Loucy (cell line): ENCODE data around the gene EP300.

Source experiments
- H2AFZ ChIP-seq: fragments of 200-600 bp; sonication (generic); 2 replicates; pipeline ENCODE4 v1.6.0; 2016; ENCODE audit warnings: antibody characterized with exemption, mild to moderate bottlenecking, low read length, moderate library complexity
- H3F3A ChIP-seq: fragments of 200-600 bp; 2 replicates; pipeline ENCODE4 v1.6.0; 2016; ENCODE audit warnings: antibody characterized with exemption, low read depth, mild to moderate bottlenecking
- H3K27me3 ChIP-seq: fragments of 200-600 bp; sonication (generic); 2 replicates; pipeline ENCODE4 v1.6.1; 2014; ENCODE audit warnings: low read length, mild to moderate bottlenecking; ENCODE audit not compliant: insufficient read depth, poor library complexity, severe bottlenecking
- H3K36me3 ChIP-seq: fragments of 200-600 bp; sonication (generic); 2 replicates; pipeline ENCODE4 v1.6.1; 2016; ENCODE audit warnings: low read length; ENCODE audit not compliant: insufficient read depth
- H3K4me1 ChIP-seq: fragments of 200-600 bp; sonication (generic); 2 replicates; pipeline ENCODE4 v1.5.1; 2014; ENCODE audit warnings: low read length, mild to moderate bottlenecking; ENCODE audit not compliant: insufficient read depth, poor library complexity, severe bottlenecking
- H3K4me2 ChIP-seq: fragments of 200-600 bp; sonication (generic); 2 replicates; pipeline ENCODE4 v1.6.0; 2014; ENCODE audit warnings: antibody characterized with exemption, low read length, low read depth, mild to moderate bottlenecking; ENCODE audit not compliant: poor library complexity, severe bottlenecking
- H3K4me3 ChIP-seq: fragments of 200-600 bp; sonication (generic); 2 replicates; pipeline ENCODE4 v1.5.1; 2014; ENCODE audit warnings: low read length, mild to moderate bottlenecking, mixed read lengths; ENCODE audit not compliant: poor library complexity, severe bottlenecking
- H3K79me2 ChIP-seq: fragments of 200-600 bp; sonication (generic); 2 replicates; pipeline ENCODE4 v1.6.1; 2014; ENCODE audit warnings: low read length; ENCODE audit not compliant: insufficient read depth
- H3K9ac ChIP-seq: fragments of 200-600 bp; sonication (generic); 2 replicates; pipeline ENCODE4 v1.6.0; 2014; ENCODE audit warnings: mild to moderate bottlenecking, low read depth, low read length, moderate library complexity; ENCODE audit not compliant: poor library complexity, severe bottlenecking
- H3K9me2 ChIP-seq: fragments of 200-600 bp; sonication (generic); replicated peaks from 2 replicates; pipeline ENCODE4 v1.6.1; 2016; ENCODE audit warnings: low read depth, low read length, mixed read lengths
- H3K9me3 ChIP-seq: fragments of 200-600 bp; sonication (generic); 2 replicates; pipeline ENCODE4 v1.6.1; 2014; ENCODE audit warnings: mild to moderate bottlenecking, antibody characterized with exemption, low read length, low read depth; ENCODE audit not compliant: insufficient read depth
- H4K20me1 ChIP-seq: fragments of 200-600 bp; sonication (generic); 2 replicates; pipeline ENCODE4 v1.6.0; 2014; ENCODE audit warnings: antibody characterized with exemption, low read length, mild to moderate bottlenecking; ENCODE audit not compliant: insufficient read depth, poor library complexity, severe bottlenecking
- CTCF ChIP-seq: fragments of 200-600 bp; sonication (generic); conservative IDR thresholded peaks from 2 replicates; pipeline ENCODE4 v1.5.1; 2014; ENCODE audit warnings: mild to moderate bottlenecking, antibody characterized with exemption, low read length
- EZH2phosphoT487 ChIP-seq: fragments of 200-600 bp; IDR thresholded peaks from 2 replicates; pipeline ENCODE4 v1.6.1; 2018; ENCODE audit warnings: antibody characterized with exemption, mild to moderate bottlenecking, moderate library complexity, borderline replicate concordance

Gene EP300

GRCh38 chr22:41092847-41093411 is 537 bp downstream of the EP300 start:
- Histone ChIP-seq H2AFZ (peak overlapping the region; percentile 51; the same call in 1 of the 2 replicates), H3K4me2 (peak overlapping the region; percentile 88), H3K9me2 (no peaks in the 10 kb centered on the region), H3K4me3 (peak overlapping the region; percentile 86), H3K27me3 (no peaks in the 10 kb centered on the region), H3K9ac (peak overlapping the region; percentile 95), H3F3A (no peaks in the 10 kb centered on the region), H4K20me1 (peaks cover 55% of the 10 kb centered on the region), H3K4me1 (peaks cover 35% of the 10 kb centered on the region), H3K9me3 (no peaks in the 10 kb centered on the region), H3K36me3 (no peaks in the 10 kb centered on the region), H3K79me2 (peaks cover 57% of the 10 kb centered on the region)
- TF ChIP-seq CTCF: no peak
- no peak for TF ChIP-seq EZH2phosphoT487

- no peaks in the 10 kb centered on the region for H3F3A ChIP-seq
- H3K4me2 ChIP-seq: peak overlapping the region; percentile 88
- TF ChIP-seq EZH2phosphoT487: no peak
- no peak for TF ChIP-seq CTCF
- H3K9me3 ChIP-seq: no peaks in the 10 kb centered on the region
- H2AFZ ChIP-seq: no peak overlapping the region
- peaks cover 68% of the 10 kb centered on the region for H3K79me2 ChIP-seq
- H3K4me1 ChIP-seq: peaks cover 42% of the 10 kb centered on the region
- H3K9me2 ChIP-seq: no peaks in the 10 kb centered on the region
- H3K9ac ChIP-seq: peak overlapping the region; percentile 95
- peak overlapping the region; percentile 86 for H3K4me3 ChIP-seq
- H3K27me3 ChIP-seq: no peaks in the 10 kb centered on the region
- H3K36me3 ChIP-seq: no peaks in the 10 kb centered on the region
- H4K20me1 ChIP-seq: peaks cover 67% of the 10 kb centered on the region
Observed at GRCh38 chr22:41094041-41094593, 1.7 kb downstream of the EP300 start.

DNA sequence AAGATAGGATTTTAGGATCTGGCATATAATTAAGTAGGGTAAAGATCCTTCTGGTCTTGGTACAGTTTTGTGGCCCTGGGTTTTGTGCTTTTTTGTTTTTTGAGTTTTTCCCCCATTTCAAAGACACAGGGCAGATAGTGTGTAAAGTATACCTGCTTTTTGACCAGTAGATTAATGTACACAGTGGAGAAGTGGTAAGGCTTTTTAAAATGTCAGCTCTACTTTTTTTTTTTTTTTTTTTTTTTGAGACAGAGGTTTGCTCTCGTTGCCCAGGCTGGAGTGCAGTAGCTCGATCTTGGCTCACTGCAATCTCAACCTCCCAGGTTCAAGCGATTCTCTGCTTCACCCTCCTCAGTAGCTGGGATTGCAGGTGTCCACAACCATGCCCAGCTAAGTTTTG is 4.0 kb downstream of the EP300 start:
- Histone ChIP-seq H3K9me3 (no peaks in the 10 kb centered on the region), H3F3A (no peaks in the 10 kb centered on the region), H4K20me1 (peaks cover 90% of the 10 kb centered on the region), H3K4me3 (peak overlapping the region; percentile 86), H2AFZ (no peak overlapping the region), H3K4me2 (peak overlapping the region; percentile 88), H3K9me2 (no peaks in the 10 kb centered on the region), H3K9ac (peak overlapping the region; percentile 95), H3K27me3 (no peaks in the 10 kb centered on the region), H3K36me3 (peaks cover 10% of the 10 kb centered on the region; the same call in 1 of the 2 replicates), H3K4me1 (peaks cover 58% of the 10 kb centered on the region), H3K79me2 (peaks cover 91% of the 10 kb centered on the region)
- TF ChIP-seq EZH2phosphoT487 (no peak), CTCF (no peak)
